Calu3 (cell line): Measurements from ENCODE around the gene RNF157. TPM values are rescaled to one million over a fixed set of nuclear protein-coding genes. Genes with fewer than 3 reads are reported as not detected.

ENCODE experiments used
- BruUV-seq: library from RNA; stranded (reverse); fragments of 400-500 nt; replicated peaks from 2 replicates; lab custom pipeline; 2021; lab: Mats Ljungman, UMichigan
- CTCF ChIA-PET: fragments of 300-600 bp; sonication (Branson Sonifier 250); formaldehyde crosslinking; loops from one replicate; lab custom pipeline; 2022; ENCODE audit warnings: antibody characterized with exemption; lab: Charles Lee
- DNase-seq: peaks from one replicate; pipeline ENCODE4 v3.0.0; 2022
- H3K27ac Mint-ChIP-seq: one replicate; pipeline ENCODE4 v1.8.0; 2022; ENCODE audit warnings: mixed read lengths; ENCODE audit not compliant: unreplicated experiment
- H3K27me3 Mint-ChIP-seq: one replicate; pipeline ENCODE4 v1.8.0; 2022; ENCODE audit warnings: mixed read lengths; ENCODE audit not compliant: unreplicated experiment
- H3K36me3 Mint-ChIP-seq: one replicate; pipeline ENCODE4 v1.8.0; 2022; ENCODE audit warnings: mild to moderate bottlenecking, moderate library complexity, mixed read lengths; ENCODE audit not compliant: insufficient read depth, unreplicated experiment
- H3K4me1 Mint-ChIP-seq: one replicate; pipeline ENCODE4 v1.8.0; 2022; ENCODE audit warnings: mild to moderate bottlenecking, low read depth, mixed read lengths; ENCODE audit not compliant: unreplicated experiment
- H3K4me3 Mint-ChIP-seq: one replicate; pipeline ENCODE4 v1.8.0; 2022; ENCODE audit warnings: mild to moderate bottlenecking, low read depth, moderate library complexity, mixed read lengths; ENCODE audit not compliant: unreplicated experiment
- H3K9me3 Mint-ChIP-seq: one replicate; pipeline ENCODE4 v1.8.0; 2022; ENCODE audit warnings: low read depth, mixed read lengths; ENCODE audit not compliant: unreplicated experiment
- intact Hi-C: fragments of 100-400 bp; cut with micrococcal nuclease; formaldehyde crosslinking; loops from one replicate; pipeline ENCODE4 v1.10.0; 2022; ENCODE audit not compliant: unreplicated experiment
- total RNA-seq: library from RNA; stranded (reverse); gene quantifications from 2 replicates; pipeline ENCODE4 v1.2.3, GENCODE V29; 2022
- TF ChIP-seq, protein P1 (sequence below): fragments of 200-600 bp; IDR thresholded peaks from one replicate; pipeline ENCODE4 v1.8.0; 2022; ENCODE audit warnings: antibody characterized with exemption; ENCODE audit not compliant: unreplicated experiment

Gene RNF157
- total RNA-seq, 1 experiment from 2014 or later, result 17.6 TPM

- peaks cover 13% of the 10 kb centered on the region for H3K27me3 Mint-ChIP-seq
- TF ChIP-seq, protein P1, sequence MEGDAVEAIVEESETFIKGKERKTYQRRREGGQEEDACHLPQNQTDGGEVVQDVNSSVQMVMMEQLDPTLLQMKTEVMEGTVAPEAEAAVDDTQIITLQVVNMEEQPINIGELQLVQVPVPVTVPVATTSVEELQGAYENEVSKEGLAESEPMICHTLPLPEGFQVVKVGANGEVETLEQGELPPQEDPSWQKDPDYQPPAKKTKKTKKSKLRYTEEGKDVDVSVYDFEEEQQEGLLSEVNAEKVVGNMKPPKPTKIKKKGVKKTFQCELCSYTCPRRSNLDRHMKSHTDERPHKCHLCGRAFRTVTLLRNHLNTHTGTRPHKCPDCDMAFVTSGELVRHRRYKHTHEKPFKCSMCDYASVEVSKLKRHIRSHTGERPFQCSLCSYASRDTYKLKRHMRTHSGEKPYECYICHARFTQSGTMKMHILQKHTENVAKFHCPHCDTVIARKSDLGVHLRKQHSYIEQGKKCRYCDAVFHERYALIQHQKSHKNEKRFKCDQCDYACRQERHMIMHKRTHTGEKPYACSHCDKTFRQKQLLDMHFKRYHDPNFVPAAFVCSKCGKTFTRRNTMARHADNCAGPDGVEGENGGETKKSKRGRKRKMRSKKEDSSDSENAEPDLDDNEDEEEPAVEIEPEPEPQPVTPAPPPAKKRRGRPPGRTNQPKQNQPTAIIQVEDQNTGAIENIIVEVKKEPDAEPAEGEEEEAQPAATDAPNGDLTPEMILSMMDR, result no peak
- H3K4me3 Mint-ChIP-seq, result peak overlapping the region; percentile 57
- DNase-seq, result no peak
- H3K9me3 Mint-ChIP-seq, result no peaks in the 10 kb centered on the region
- H3K4me1 Mint-ChIP-seq, result peaks cover 25% of the 10 kb centered on the region
- intact Hi-C loops, result no loop called here
- no TSS peak for BruUV-seq
- peaks cover 19% of the 10 kb centered on the region for H3K36me3 Mint-ChIP-seq
- CTCF ChIA-PET, result interaction anchor here (0.9 kb wide), 1 partner anchor 44 kb away, joined by 3 read pairs; no protein-coding TSS in a partner anchor
- no peak overlapping the region for H3K27ac Mint-ChIP-seq
These were observed 102.7 kb downstream of the RNF157 start for GRCh38 chr17:76137351-76138233.

GRCh38 chr17:76137001-76137350, 103.3 kb downstream of the RNF157 start:
- Mint-ChIP-seq H3K27ac (no peak overlapping the region), H3K36me3 (peaks cover 21% of the 10 kb centered on the region), H3K9me3 (no peaks in the 10 kb centered on the region), H3K4me3 (no peak overlapping the region), H3K4me1 (peaks cover 27% of the 10 kb centered on the region), H3K27me3 (peaks cover 13% of the 10 kb centered on the region)
- intact Hi-C loops, result no loop called here
- BruUV-seq, result no TSS peak
- no peak for DNase-seq
- CTCF ChIA-PET, result no interaction called here
- TF ChIP-seq, protein P1, result no peak

GRCh38 chr17:76136276-76137000, 103.9 kb downstream of the RNF157 start:
- TF ChIP-seq, protein P1, result no peak
- peaks cover 18% of the 10 kb centered on the region for H3K36me3 Mint-ChIP-seq
- BruUV-seq, result no TSS peak
- H3K4me3 Mint-ChIP-seq, result no peak overlapping the region
- peaks cover 13% of the 10 kb centered on the region for H3K27me3 Mint-ChIP-seq
- no peaks in the 10 kb centered on the region for H3K9me3 Mint-ChIP-seq
- H3K4me1 Mint-ChIP-seq, result peaks cover 27% of the 10 kb centered on the region
- CTCF ChIA-PET, result no interaction called here
- no peak for DNase-seq
- no peak overlapping the region for H3K27ac Mint-ChIP-seq
- intact Hi-C loops, result no loop called here

DNA sequence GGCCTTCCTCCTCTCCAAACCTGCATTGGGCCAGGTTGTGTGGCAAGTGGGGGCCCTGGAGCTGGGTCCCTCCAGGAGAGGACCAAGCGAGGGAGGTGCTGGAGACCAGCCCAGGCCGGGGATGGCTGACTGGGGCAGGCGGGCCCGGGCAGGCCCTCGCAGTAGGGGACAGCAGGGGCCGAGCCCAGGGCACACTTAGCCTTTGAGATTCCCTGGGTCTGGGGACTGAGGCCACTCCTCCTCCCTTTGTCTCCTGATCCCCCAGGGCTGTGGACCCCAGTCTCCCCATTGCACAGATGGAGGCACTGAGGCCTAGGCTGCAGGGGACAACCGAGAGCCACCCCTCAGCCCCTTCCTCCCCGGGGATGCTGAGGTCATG, 104.5 kb downstream of the RNF157 start:
- Mint-ChIP-seq H3K27ac (no peak overlapping the region), H3K27me3 (peaks cover 13% of the 10 kb centered on the region), H3K36me3 (peaks cover 13% of the 10 kb centered on the region), H3K9me3 (no peaks in the 10 kb centered on the region), H3K4me3 (no peak overlapping the region), H3K4me1 (peaks cover 27% of the 10 kb centered on the region)
- CTCF ChIA-PET, result interaction anchor here (1.2 kb wide), 1 partner anchor 144 kb away, joined by 3 read pairs; no protein-coding TSS in a partner anchor
- BruUV-seq, result no TSS peak
- DNase-seq, result no peak
- TF ChIP-seq, protein P1, result no peak
- intact Hi-C loops, result no loop called here
